IMR-90 (cell line): ENCODE measurements around the gene SLC22A14. TPM values are rescaled to one million over a fixed set of nuclear protein-coding genes. Genes with fewer than 3 reads are reported as not detected.

Source experiments
- ATAC-seq: fragments of 200-7000 bp; cut with Tn5 transposase; 2 replicates; pipeline ENCODE4 v1.9.1; 2020; ENCODE audit warnings: low read depth, mild to moderate bottlenecking, moderate library complexity
- BruUV-seq: library from RNA; stranded (reverse); fragments of 400-500 nt; replicated peaks from 2 replicates; lab custom pipeline; 2021; lab: Mats Ljungman, UMichigan
- CTCF ChIA-PET: fragments of 300-600 bp; formaldehyde crosslinking; extraction: SDS; loops from one replicate; lab custom pipeline; 2021; ENCODE audit warnings: antibody characterized with exemption; lab: Yijun Ruan, JAX
- POLR2A ChIA-PET: fragments of 300-600 bp; sonication (Branson Sonifier 250); formaldehyde crosslinking; loops from one replicate; lab custom pipeline; 2022; ENCODE audit warnings: antibody characterized with exemption; ENCODE audit not compliant: unreplicated experiment; lab: Charles Lee
- DNase-seq: peaks from one replicate; pipeline ENCODE4 v3.0.0; 2013
- H2AFZ ChIP-seq: replicated peaks from 2 replicates; pipeline ENCODE3; 2013; ENCODE audit warnings: low read length, mild to moderate bottlenecking; ENCODE audit not compliant: poor library complexity
- H2AK5ac ChIP-seq: 2 replicates; pipeline ENCODE4 v1.6.1; 2013; ENCODE audit warnings: low read depth, low read length, inconsistent platforms
- H2AK9ac ChIP-seq: replicated peaks from 2 replicates; pipeline ENCODE3; 2013; ENCODE audit warnings: mild to moderate bottlenecking, low read depth, low read length, moderate library complexity; ENCODE audit not compliant: poor library complexity
- H2BK120ac ChIP-seq: 2 replicates; pipeline ENCODE4 v1.6.1; 2013; ENCODE audit warnings: low read depth, low read length, inconsistent platforms
- H2BK15ac ChIP-seq: 3 replicates; pipeline ENCODE4 v1.6.1; 2013; ENCODE audit warnings: low read depth, low read length, inconsistent platforms
- H2BK20ac ChIP-seq: 2 replicates; pipeline ENCODE4 v1.6.1; 2013; ENCODE audit warnings: low read depth, mild to moderate bottlenecking, inconsistent platforms, low read length, moderate library complexity
- H2BK5ac ChIP-seq: 2 replicates; pipeline ENCODE4 v1.6.1; 2013; ENCODE audit warnings: mild to moderate bottlenecking, low read depth, low read length, inconsistent platforms; ENCODE audit not compliant: poor library complexity, severe bottlenecking
- H3K14ac ChIP-seq: replicated peaks from 2 replicates; pipeline ENCODE4 v1.6.1; 2013; ENCODE audit warnings: low read depth, low read length, inconsistent platforms
- H3K18ac ChIP-seq: 2 replicates; pipeline ENCODE4 v1.6.1; 2013; ENCODE audit warnings: low read depth, low read length, control low read depth
- H3K23ac ChIP-seq: 2 replicates; pipeline ENCODE4 v1.6.1; 2013; ENCODE audit warnings: low read depth, low read length, inconsistent platforms
- H3K27ac ChIP-seq: 2 replicates; pipeline ENCODE4 v1.5.1; 2013; ENCODE audit warnings: mild to moderate bottlenecking, control low read depth, low read length; ENCODE audit not compliant: insufficient read depth
- H3K27me3 ChIP-seq: 2 replicates; pipeline ENCODE4 v1.6.1; 2013; ENCODE audit warnings: low read length; ENCODE audit not compliant: control insufficient read depth, insufficient read depth
- H3K36me3 ChIP-seq: 2 replicates; pipeline ENCODE4 v1.6.1; 2013; ENCODE audit warnings: low read length, mixed read lengths; ENCODE audit not compliant: control insufficient read depth, insufficient read depth
- H3K4ac ChIP-seq: 2 replicates; pipeline ENCODE4 v1.6.1; 2013; ENCODE audit warnings: low read depth, low read length, inconsistent platforms
- H3K4me1 ChIP-seq: 2 replicates; pipeline ENCODE4 v1.6.1; 2013; ENCODE audit warnings: low read length, mixed read lengths; ENCODE audit not compliant: control insufficient read depth, insufficient read depth
- H3K4me2 ChIP-seq: 2 replicates; pipeline ENCODE4 v1.6.1; 2013; ENCODE audit warnings: low read depth, mild to moderate bottlenecking, control low read depth, low read length, moderate library complexity
- H3K4me3 ChIP-seq: 2 replicates; pipeline ENCODE4 v1.5.1; 2013; ENCODE audit warnings: low read depth, mild to moderate bottlenecking, control low read depth, low read length, moderate library complexity; ENCODE audit not compliant: insufficient read depth
- H3K56ac ChIP-seq: 2 replicates; pipeline ENCODE4 v1.6.1; 2013; ENCODE audit warnings: low read length, inconsistent platforms; ENCODE audit not compliant: insufficient read depth; ENCODE audit errors: extremely low read depth
- H3K79me1 ChIP-seq, 2 experiments: 2 replicates each; pipeline ENCODE4 v1.6.1; 2013; ENCODE audit warnings: low read length in 2 of 2, inconsistent platforms in 1 of 2, low read depth in 1 of 2
- H3K9ac ChIP-seq: 2 replicates; pipeline ENCODE4 v1.6.1; 2013; ENCODE audit warnings: low read depth, low read length, control low read depth
- H3K9me1 ChIP-seq: 2 replicates; pipeline ENCODE4 v1.6.1; 2013; ENCODE audit warnings: low read length, inconsistent platforms; ENCODE audit not compliant: insufficient read depth
- H3K9me3 ChIP-seq: 2 replicates; pipeline ENCODE4 v1.6.1; 2013; ENCODE audit warnings: low read length; ENCODE audit not compliant: control insufficient read depth, insufficient read depth
- H4K20me1 ChIP-seq: 2 replicates; pipeline ENCODE4 v1.6.1; 2013; ENCODE audit warnings: low read length, inconsistent platforms; ENCODE audit not compliant: insufficient read depth
- H4K5ac ChIP-seq: 2 replicates; pipeline ENCODE4 v1.6.1; 2013; ENCODE audit warnings: mild to moderate bottlenecking, low read depth, low read length, control low read depth
- H4K8ac ChIP-seq, 2 experiments: 2 replicates each; pipeline ENCODE4 v1.6.1; 2013; ENCODE audit warnings: low read depth in 2 of 2, low read length in 2 of 2, control low read depth in 1 of 2, inconsistent platforms in 1 of 2
- H4K91ac ChIP-seq: 2 replicates; pipeline ENCODE4 v1.6.1; 2013; ENCODE audit warnings: low read depth, low read length, inconsistent platforms; ENCODE audit not compliant: insufficient read depth
- BHLHE40 ChIP-seq: fragments of 150-350 bp; IDR thresholded peaks from 2 replicates; pipeline ENCODE4 v1.6.1; 2016; ENCODE audit warnings: mild to moderate bottlenecking, low read depth, low read length
- CEBPB ChIP-seq: IDR thresholded peaks from 2 replicates; pipeline ENCODE4 v1.6.1; 2012; ENCODE audit warnings: low read depth, low read length, improper control_type of control experiment
- CHD1 ChIP-seq: IDR thresholded peaks from 2 replicates; pipeline ENCODE4 v1.6.1; 2012; ENCODE audit warnings: low read depth, low read length, improper control_type of control experiment
- FOS ChIP-seq: fragments of 150-350 bp; IDR thresholded peaks from 2 replicates; pipeline ENCODE4 v1.6.1; 2016; ENCODE audit warnings: low read depth, low read length
- MAFK ChIP-seq: IDR thresholded peaks from 2 replicates; pipeline ENCODE4 v1.6.1; 2012; ENCODE audit warnings: low read depth, low read length, improper control_type of control experiment
- MAZ ChIP-seq: IDR thresholded peaks from 2 replicates; pipeline ENCODE4 v1.6.1; 2012; ENCODE audit warnings: low read depth, mild to moderate bottlenecking, low read length, improper control_type of control experiment, moderate library complexity, borderline replicate concordance
- MXI1 ChIP-seq: IDR thresholded peaks from 2 replicates; pipeline ENCODE4 v1.6.1; 2012; ENCODE audit warnings: low read depth, mild to moderate bottlenecking, low read length, moderate library complexity, borderline replicate concordance
- NFE2L2 ChIP-seq: fragments of 150-350 bp; IDR thresholded peaks from 2 replicates; pipeline ENCODE4 v1.6.1; 2016; ENCODE audit warnings: low read depth, mild to moderate bottlenecking, low read length
- POLR2A ChIP-seq: IDR thresholded peaks from 2 replicates; pipeline ENCODE4 v1.6.1; 2012; ENCODE audit warnings: mild to moderate bottlenecking, low read depth, low read length
- RAD21 ChIP-seq: IDR thresholded peaks from 2 replicates; pipeline ENCODE4 v1.6.1; 2012; ENCODE audit warnings: low read length, improper control_type of control experiment
- RCOR1 ChIP-seq: IDR thresholded peaks from 2 replicates; pipeline ENCODE4 v1.6.1; 2012; ENCODE audit warnings: mild to moderate bottlenecking, low read length, improper control_type of control experiment; ENCODE audit not compliant: insufficient replicate concordance
- RFX5 ChIP-seq: IDR thresholded peaks from 2 replicates; pipeline ENCODE4 v1.8.0; 2012; ENCODE audit warnings: low read depth, mild to moderate bottlenecking, low read length, moderate library complexity
- SMC3 ChIP-seq: fragments of 150-350 bp; IDR thresholded peaks from 2 replicates; pipeline ENCODE4 v1.6.1; 2016; ENCODE audit warnings: low read depth, mild to moderate bottlenecking, antibody characterized with exemption, low read length, moderate library complexity
- WGBS, 2 experiments: methylation state at CpG; one replicate each; pipeline versions ENCODE4 v1.1.5 to v1.1.7; 2013; ENCODE audit warnings: missing lambda C conversion rate in 2 of 2; ENCODE audit not compliant: insufficient read length in 1 of 2; ENCODE audit errors: extremely low coverage in 2 of 2; 5-methylcytosine and 5-hydroxymethylcytosine counted together
- dilution Hi-C: fragments of 300-500 bp; cut with HindIII; formaldehyde crosslinking; loops from one replicate; pipeline ENCODE4 v1.14.3; 2018; ENCODE audit warnings: low sequenced_read_pairs; ENCODE audit not compliant: unreplicated experiment
- in situ Hi-C: fragments of 300-500 bp; cut with MboI; formaldehyde crosslinking; loops from 3 replicates; pipeline ENCODE4 v1.14.3; 2019; ENCODE audit warnings: low sequenced_read_pairs, inconsistent platforms, mixed read lengths
- intact Hi-C: fragments of 100-400 bp; cut with micrococcal nuclease; formaldehyde crosslinking; loops from 2 replicates; pipeline ENCODE4 v1.10.0; 2022
- polyA plus RNA-seq, 3 experiments: library from polyadenylated mRNA; depleted of rRNA; stranded (reverse); fragments of >200 nt; gene quantifications; 2 replicates each; pipeline ENCODE4 v1.2.3, GENCODE V29; 2012; ENCODE audit warnings: low replicate concordance in 1 of 3
- total RNA-seq: library from RNA; depleted of rRNA; stranded (reverse); fragments of >200 nt; gene quantifications from 2 replicates; pipeline ENCODE4 v1.2.3, GENCODE V29; 2012
- TF ChIP-seq, protein P1 (sequence below): conservative IDR thresholded peaks from 2 replicates; pipeline ENCODE4 v1.5.1; 2012; ENCODE audit warnings: mild to moderate bottlenecking, low read depth, low read length, improper control_type of control experiment
- TF ChIP-seq, protein P2 (sequence below): fragments of 150-350 bp; IDR thresholded peaks from 2 replicates; pipeline ENCODE4 v1.6.1; 2017; ENCODE audit warnings: mild to moderate bottlenecking, antibody characterized with exemption, low read length, low read depth
- TF ChIP-seq, protein P3 (sequence below): fragments of 150-350 bp; IDR thresholded peaks from 2 replicates; pipeline ENCODE4 v1.6.1; 2016; ENCODE audit warnings: low read depth, mild to moderate bottlenecking, low read length, moderate library complexity, borderline replicate concordance

SLC22A14 gene
- total and polyA plus RNA-seq, 2 of the 4 experiments (the other 2 are of a cell fraction), result under 0.01 to 0.07 TPM

DNA sequence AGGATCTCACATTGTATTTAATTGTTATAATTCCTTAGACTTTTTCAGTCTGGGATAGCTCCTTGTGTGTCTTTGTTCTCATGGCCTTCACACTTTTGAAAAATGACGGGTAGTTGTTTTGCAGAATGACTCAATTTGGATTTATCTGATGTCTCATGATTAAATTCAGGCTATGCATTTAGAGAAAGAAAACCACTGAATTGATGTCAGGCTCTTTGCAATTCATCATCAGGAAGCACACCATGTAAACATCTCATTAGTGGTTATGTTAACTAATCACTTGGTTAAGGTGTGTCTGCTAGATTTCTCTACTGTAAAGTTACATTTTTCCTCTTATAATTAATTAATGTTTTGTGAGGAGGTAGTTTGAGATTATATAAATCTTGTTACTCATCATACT, 24.5 kb upstream of the SLC22A14 start:
- Histone ChIP-seq H3K9ac (no peak overlapping the region), H2BK5ac (no peak overlapping the region), H3K4me3 (no peak overlapping the region), H4K91ac (no peak overlapping the region), H3K4me1 (no peaks in the 10 kb centered on the region), H2AFZ (no peak overlapping the region), H3K27me3 (no peaks in the 10 kb centered on the region), H3K23ac (no peak overlapping the region), H2BK120ac (no peak overlapping the region), H2BK20ac (no peak overlapping the region), H2AK9ac (no peak overlapping the region), H4K5ac (no peak overlapping the region), H4K8ac (no peak overlapping the region), H3K9me3 (no peaks in the 10 kb centered on the region; the same call in 1 of the 2 replicates), H3K56ac (no peak overlapping the region), H3K9me1 (peaks cover 3% of the 10 kb centered on the region; the same call in 1 of the 2 replicates), H3K14ac (no peak overlapping the region), H3K4ac (no peak overlapping the region), H2BK15ac (no peak overlapping the region), H3K79me1 (peaks cover 18 to 29% of the 10 kb centered on the region in 2 experiments), H3K36me3 (peaks cover 27% of the 10 kb centered on the region), H2AK5ac (no peak overlapping the region), H3K27ac (no peak overlapping the region), H3K4me2 (no peak overlapping the region), H3K18ac (no peak overlapping the region), H4K20me1 (no peaks in the 10 kb centered on the region)
- BruUV-seq, result no TSS peak
- TF ChIP-seq NFE2L2 (no peak), CHD1 (no peak), CEBPB (no peak), FOS (no peak), MAZ (no peak), MXI1 (no peak), BHLHE40 (no peak), RAD21 (no peak), SMC3 (no peak), RFX5 (no peak), RCOR1 (no peak), POLR2A (no peak), MAFK (no peak)
- TF ChIP-seq, protein P1, sequence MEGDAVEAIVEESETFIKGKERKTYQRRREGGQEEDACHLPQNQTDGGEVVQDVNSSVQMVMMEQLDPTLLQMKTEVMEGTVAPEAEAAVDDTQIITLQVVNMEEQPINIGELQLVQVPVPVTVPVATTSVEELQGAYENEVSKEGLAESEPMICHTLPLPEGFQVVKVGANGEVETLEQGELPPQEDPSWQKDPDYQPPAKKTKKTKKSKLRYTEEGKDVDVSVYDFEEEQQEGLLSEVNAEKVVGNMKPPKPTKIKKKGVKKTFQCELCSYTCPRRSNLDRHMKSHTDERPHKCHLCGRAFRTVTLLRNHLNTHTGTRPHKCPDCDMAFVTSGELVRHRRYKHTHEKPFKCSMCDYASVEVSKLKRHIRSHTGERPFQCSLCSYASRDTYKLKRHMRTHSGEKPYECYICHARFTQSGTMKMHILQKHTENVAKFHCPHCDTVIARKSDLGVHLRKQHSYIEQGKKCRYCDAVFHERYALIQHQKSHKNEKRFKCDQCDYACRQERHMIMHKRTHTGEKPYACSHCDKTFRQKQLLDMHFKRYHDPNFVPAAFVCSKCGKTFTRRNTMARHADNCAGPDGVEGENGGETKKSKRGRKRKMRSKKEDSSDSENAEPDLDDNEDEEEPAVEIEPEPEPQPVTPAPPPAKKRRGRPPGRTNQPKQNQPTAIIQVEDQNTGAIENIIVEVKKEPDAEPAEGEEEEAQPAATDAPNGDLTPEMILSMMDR, result no peak
- TF ChIP-seq, protein P2, sequence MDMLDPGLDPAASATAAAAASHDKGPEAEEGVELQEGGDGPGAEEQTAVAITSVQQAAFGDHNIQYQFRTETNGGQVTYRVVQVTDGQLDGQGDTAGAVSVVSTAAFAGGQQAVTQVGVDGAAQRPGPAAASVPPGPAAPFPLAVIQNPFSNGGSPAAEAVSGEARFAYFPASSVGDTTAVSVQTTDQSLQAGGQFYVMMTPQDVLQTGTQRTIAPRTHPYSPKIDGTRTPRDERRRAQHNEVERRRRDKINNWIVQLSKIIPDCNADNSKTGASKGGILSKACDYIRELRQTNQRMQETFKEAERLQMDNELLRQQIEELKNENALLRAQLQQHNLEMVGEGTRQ, result no peak
- TF ChIP-seq, protein P3, sequence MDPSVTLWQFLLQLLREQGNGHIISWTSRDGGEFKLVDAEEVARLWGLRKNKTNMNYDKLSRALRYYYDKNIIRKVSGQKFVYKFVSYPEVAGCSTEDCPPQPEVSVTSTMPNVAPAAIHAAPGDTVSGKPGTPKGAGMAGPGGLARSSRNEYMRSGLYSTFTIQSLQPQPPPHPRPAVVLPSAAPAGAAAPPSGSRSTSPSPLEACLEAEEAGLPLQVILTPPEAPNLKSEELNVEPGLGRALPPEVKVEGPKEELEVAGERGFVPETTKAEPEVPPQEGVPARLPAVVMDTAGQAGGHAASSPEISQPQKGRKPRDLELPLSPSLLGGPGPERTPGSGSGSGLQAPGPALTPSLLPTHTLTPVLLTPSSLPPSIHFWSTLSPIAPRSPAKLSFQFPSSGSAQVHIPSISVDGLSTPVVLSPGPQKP, result no peak
- in situ Hi-C loops (no loop called here), intact Hi-C loops (no loop called here), dilution Hi-C loops (no loop called here)
- ATAC-seq, result no peak
- POLR2A ChIA-PET, result no interaction called here
- DNase-seq, result peak; percentile 5
- no CpG with 5 or more reads among the region's 1 CpG for WGBS, 2 experiments
- CTCF ChIA-PET, result no interaction called here
